Measurements from ENCODE around the gene GRIK2.

GRIK2 gene

GRCh38 chr6:101662111-101662897, 268.8 kb downstream of the GRIK2 start:
- TF ChIP-seq, protein P1, sequence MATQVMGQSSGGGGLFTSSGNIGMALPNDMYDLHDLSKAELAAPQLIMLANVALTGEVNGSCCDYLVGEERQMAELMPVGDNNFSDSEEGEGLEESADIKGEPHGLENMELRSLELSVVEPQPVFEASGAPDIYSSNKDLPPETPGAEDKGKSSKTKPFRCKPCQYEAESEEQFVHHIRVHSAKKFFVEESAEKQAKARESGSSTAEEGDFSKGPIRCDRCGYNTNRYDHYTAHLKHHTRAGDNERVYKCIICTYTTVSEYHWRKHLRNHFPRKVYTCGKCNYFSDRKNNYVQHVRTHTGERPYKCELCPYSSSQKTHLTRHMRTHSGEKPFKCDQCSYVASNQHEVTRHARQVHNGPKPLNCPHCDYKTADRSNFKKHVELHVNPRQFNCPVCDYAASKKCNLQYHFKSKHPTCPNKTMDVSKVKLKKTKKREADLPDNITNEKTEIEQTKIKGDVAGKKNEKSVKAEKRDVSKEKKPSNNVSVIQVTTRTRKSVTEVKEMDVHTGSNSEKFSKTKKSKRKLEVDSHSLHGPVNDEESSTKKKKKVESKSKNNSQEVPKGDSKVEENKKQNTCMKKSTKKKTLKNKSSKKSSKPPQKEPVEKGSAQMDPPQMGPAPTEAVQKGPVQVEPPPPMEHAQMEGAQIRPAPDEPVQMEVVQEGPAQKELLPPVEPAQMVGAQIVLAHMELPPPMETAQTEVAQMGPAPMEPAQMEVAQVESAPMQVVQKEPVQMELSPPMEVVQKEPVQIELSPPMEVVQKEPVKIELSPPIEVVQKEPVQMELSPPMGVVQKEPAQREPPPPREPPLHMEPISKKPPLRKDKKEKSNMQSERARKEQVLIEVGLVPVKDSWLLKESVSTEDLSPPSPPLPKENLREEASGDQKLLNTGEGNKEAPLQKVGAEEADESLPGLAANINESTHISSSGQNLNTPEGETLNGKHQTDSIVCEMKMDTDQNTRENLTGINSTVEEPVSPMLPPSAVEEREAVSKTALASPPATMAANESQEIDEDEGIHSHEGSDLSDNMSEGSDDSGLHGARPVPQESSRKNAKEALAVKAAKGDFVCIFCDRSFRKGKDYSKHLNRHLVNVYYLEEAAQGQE (IDR thresholded peaks at IDR 0.05; ENCODE audit: insufficient read depth in 1 of 2, low read depth in 2 of 2, low read length in 2 of 2): no peak
- no peak for TF ChIP-seq FOXP2 (optimal IDR thresholded peaks at IDR 0.05; ENCODE audit: borderline replicate concordance, extremely low read depth, extremely low read length, insufficient read depth)
- no peak for TF ChIP-seq POLR2AphosphoS5 (IDR thresholded peaks at IDR 0.05; ENCODE audit: low read depth, low read length)
- TF ChIP-seq TAF1 (IDR thresholded peaks at IDR 0.05; ENCODE audit: borderline replicate concordance, insufficient read depth, low read length): no peak
- TF ChIP-seq SIN3A (IDR thresholded peaks at IDR 0.05; ENCODE audit: borderline replicate concordance, insufficient read depth, low read length): no peak

DNA sequence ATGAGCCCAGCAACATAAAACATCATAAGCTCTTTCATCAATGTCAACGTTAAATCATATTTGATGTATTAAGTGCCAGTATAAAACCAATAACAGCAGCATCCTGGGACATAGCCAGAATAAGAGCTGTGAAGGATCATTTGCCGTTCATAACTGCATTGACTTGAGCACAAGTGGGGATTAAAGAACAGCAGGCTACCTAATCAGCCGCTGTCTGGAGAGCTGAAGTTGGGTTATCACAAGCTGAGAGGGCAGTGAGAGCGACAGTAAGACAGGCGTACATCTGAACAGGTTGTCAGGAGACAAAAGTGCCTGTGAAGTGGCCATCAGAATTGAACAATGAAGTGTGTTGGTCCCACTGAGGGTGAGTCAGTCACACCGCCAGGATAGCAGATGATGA, 269.6 kb downstream of the GRIK2 start:
- TF ChIP-seq FOXP2 (optimal IDR thresholded peaks at IDR 0.05; ENCODE audit: borderline replicate concordance, extremely low read depth, extremely low read length, insufficient read depth): no peak
- TF ChIP-seq, protein P1 (IDR thresholded peaks at IDR 0.05; ENCODE audit: insufficient read depth in 1 of 2, low read depth in 2 of 2, low read length in 2 of 2): no peak
- no peak for TF ChIP-seq TAF1 (IDR thresholded peaks at IDR 0.05; ENCODE audit: borderline replicate concordance, insufficient read depth, low read length)
- no peak for TF ChIP-seq SIN3A (IDR thresholded peaks at IDR 0.05; ENCODE audit: borderline replicate concordance, insufficient read depth, low read length)
- no peak for TF ChIP-seq POLR2AphosphoS5 (IDR thresholded peaks at IDR 0.05; ENCODE audit: low read depth, low read length)

GRCh38 chr6:101666256-101666655, 272.7 kb downstream of the GRIK2 start:
- TF ChIP-seq, protein P1 (IDR thresholded peaks at IDR 0.05; ENCODE audit: insufficient read depth in 1 of 2, low read depth in 2 of 2, low read length in 2 of 2): no peak
- TF ChIP-seq FOXP2 (optimal IDR thresholded peaks at IDR 0.05; ENCODE audit: borderline replicate concordance, extremely low read depth, extremely low read length, insufficient read depth) (no peak), TAF1 (IDR thresholded peaks at IDR 0.05; ENCODE audit: borderline replicate concordance, insufficient read depth, low read length) (no peak)

DNA sequence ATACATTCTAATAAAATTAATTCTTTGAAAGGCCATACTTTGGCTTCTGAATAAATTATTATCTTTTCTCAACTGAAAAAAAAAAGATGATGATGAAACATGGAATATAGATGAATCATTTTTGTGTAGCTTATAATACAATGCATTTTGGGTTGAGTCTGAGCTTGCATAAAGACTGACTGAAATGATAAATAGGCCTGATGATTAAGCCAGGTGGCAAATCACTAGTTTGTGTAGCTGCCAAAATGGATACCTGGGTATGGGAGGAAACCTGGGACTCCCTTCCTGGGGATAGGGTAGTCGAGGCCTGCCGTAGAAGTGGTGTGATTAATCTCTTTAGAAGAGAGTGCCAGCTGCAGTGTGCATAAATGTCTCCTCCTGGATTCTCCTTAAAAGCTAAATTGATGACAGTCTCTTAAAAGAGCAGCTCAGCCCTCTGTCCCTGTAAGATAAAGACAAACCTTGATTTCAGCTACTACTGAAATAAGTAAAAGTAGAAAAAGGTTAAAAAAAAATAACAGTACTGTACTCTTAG, 275.1 kb downstream of the GRIK2 start:
- TF ChIP-seq SIN3A (IDR thresholded peaks at IDR 0.05; ENCODE audit: borderline replicate concordance, insufficient read depth, low read length) (no peak), FOXP2 (optimal IDR thresholded peaks at IDR 0.05; ENCODE audit: borderline replicate concordance, extremely low read depth, extremely low read length, insufficient read depth) (no peak), POLR2AphosphoS5 (IDR thresholded peaks at IDR 0.05; ENCODE audit: low read depth, low read length) (no peak), TAF1 (IDR thresholded peaks at IDR 0.05; ENCODE audit: borderline replicate concordance, insufficient read depth, low read length) (no peak)
- TF ChIP-seq, protein P1 (IDR thresholded peaks at IDR 0.05; ENCODE audit: insufficient read depth in 1 of 2, low read depth in 2 of 2, low read length in 2 of 2): no peak

Data from PFSK-1 (cell line).